Measurements from ENCODE around the gene TMEM101. TPM values are rescaled to one million over a fixed set of nuclear protein-coding genes. Genes with fewer than 3 reads are reported as not detected.

The TMEM101 gene
- total and polyA plus RNA-seq, 10 of the 15 experiments (the other 5 are each of a cell fraction or from before 2014, with no cell fraction given): 18.4 to 72.5 (median 35.9) TPM

DNA sequence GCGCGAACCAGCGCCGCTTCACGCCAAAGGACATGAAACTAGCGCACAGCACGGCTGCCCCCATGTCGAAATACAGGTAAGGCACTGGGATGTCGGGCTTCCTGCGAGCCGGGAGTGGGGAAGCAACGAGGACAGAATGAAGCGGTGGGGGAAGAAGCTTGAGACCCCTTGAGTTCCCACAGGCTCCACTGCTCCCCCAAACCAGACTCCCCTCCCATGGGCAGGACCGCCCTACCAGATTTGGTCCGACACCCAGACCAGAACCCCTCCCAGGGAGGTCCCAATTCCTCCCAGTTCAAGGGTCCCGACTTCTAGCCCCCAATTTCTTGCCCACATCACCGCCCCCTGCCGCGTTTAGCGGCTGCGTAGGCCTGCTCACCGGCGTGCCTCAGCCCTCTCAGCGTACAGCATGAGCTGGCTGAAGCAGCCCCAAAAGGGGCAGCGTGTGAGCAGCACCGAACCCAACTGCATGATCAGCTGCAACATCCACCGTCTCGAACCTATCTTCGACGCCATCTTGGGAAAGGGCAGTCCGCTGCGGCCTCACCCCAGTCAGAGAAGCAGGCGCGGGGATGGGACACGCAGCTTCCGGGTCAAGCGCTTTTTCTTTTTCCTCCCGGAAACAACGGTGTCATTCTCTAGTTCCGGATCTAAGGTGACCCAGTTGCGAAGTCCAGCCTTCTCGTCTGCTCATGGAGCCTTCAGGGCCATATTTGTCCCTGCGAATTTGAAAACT, at the start of gene TMEM101 (continued):
- TF ChIP-seq NKRF (conservative IDR thresholded peaks at IDR 0.05): peak; percentile 51
- TF ChIP-seq TCF7 (IDR thresholded peaks at IDR 0.05; ENCODE audit: borderline replicate concordance): no peak
- TF ChIP-seq CREM (IDR thresholded peaks at IDR 0.05; ENCODE audit: low read depth): peak; percentile 99
- no peak for TF ChIP-seq MEF2B (IDR thresholded peaks at IDR 0.05; ENCODE audit: partially characterized antibody, poor library complexity, severe bottlenecking)
- TF ChIP-seq SREBF1 (IDR thresholded peaks at IDR 0.05; ENCODE audit: low read length): peak; percentile 90
- peak in 1 of 2 experiments; percentile 32; a peak in 1 of 4 replicates for TF ChIP-seq IKZF2 (IDR thresholded peaks at IDR 0.05)
- no peak for TF ChIP-seq RBBP5 (conservative IDR thresholded peaks at IDR 0.05)
- no peak for TF ChIP-seq SUPT20H (IDR thresholded peaks at IDR 0.05; ENCODE audit: borderline replicate concordance, control insufficient read depth, low read depth, low read length)
- TF ChIP-seq HDAC2 (IDR thresholded peaks at IDR 0.05): peak; percentile 91; the same call in 1 of the 2 replicates
- no peak for TF ChIP-seq KAT2A (conservative IDR thresholded peaks at IDR 0.05; ENCODE audit: control insufficient read depth, low read depth, low read length)
- TF ChIP-seq POLR2AphosphoS2 (IDR thresholded peaks at IDR 0.05; ENCODE audit: low read depth, low read length): peak; percentile 79
- TF ChIP-seq, protein P1, sequence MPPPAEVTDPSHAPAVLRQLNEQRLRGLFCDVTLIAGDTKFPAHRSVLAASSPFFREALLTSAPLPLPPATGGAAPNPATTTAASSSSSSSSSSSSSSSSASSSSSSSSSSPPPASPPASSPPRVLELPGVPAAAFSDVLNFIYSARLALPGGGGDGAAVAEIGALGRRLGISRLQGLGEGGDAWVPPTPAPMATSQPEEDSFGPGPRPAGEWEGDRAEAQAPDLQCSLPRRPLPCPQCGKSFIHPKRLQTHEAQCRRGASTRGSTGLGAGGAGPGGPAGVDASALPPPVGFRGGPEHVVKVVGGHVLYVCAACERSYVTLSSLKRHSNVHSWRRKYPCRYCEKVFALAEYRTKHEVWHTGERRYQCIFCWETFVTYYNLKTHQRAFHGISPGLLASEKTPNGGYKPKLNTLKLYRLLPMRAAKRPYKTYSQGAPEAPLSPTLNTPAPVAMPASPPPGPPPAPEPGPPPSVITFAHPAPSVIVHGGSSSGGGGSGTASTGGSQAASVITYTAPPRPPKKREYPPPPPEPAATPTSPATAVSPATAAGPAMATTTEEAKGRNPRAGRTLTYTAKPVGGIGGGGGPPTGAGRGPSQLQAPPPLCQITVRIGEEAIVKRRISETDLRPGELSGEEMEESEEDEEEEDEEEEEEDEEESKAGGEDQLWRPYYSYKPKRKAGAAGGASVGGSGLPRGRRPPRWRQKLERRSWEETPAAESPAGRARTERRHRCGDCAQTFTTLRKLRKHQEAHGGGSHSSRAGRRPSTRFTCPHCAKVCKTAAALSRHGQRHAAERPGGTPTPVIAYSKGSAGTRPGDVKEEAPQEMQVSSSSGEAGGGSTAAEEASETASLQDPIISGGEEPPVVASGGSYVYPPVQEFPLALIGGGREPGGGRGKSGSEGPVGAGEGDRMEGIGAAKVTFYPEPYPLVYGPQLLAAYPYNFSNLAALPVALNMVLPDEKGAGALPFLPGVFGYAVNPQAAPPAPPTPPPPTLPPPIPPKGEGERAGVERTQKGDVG (CRISPR knock-in tag; IDR thresholded peaks at IDR 0.05): no peak
- no peak for TF ChIP-seq ZNF217 (IDR thresholded peaks at IDR 0.05)
- TF ChIP-seq RB1 (IDR thresholded peaks at IDR 0.05; ENCODE audit: borderline replicate concordance): peak; percentile 94; the same call in 1 of the 2 replicates
- TF ChIP-seq CHD2 (IDR thresholded peaks at IDR 0.05; ENCODE audit: borderline replicate concordance, low read depth, low read length): peak; percentile 87
- TF ChIP-seq BCL3 (IDR thresholded peaks at IDR 0.05; ENCODE audit: borderline replicate concordance, insufficient read depth, low read depth, low read length, poor library complexity, severe bottlenecking): peak; percentile 20
- no peak for TF ChIP-seq BRCA1 (IDR thresholded peaks at IDR 0.05; ENCODE audit: low read depth, low read length)
- TF ChIP-seq GABPA (IDR thresholded peaks at IDR 0.05; ENCODE audit: low read depth): peak; percentile 99
- TF ChIP-seq MAX (IDR thresholded peaks at IDR 0.05; ENCODE audit: low read depth, low read length): peak; percentile 87
- peak; percentile 75 for TF ChIP-seq IRF4 (IDR thresholded peaks at IDR 0.05; ENCODE audit: low read depth, low read length)
- TF ChIP-seq RELB (IDR thresholded peaks at IDR 0.05; ENCODE audit: low read depth): peak; percentile 99
- TF ChIP-seq BHLHE40 (IDR thresholded peaks at IDR 0.05; ENCODE audit: borderline replicate concordance in 1 of 2, low read depth in 2 of 2, low read length in 1 of 2): peak; percentile 58 to 71; a peak in 3 of 4 replicates
